ENCODE measurements around the gene RPA1.

RPA1 gene

GRCh38 chr17:1939981-1940809, 110.4 kb downstream of the RPA1 start:
- no peak for TF ChIP-seq CTCF (conservative IDR thresholded peaks at IDR 0.05; ENCODE audit: low read depth, low read length)

GRCh38 chr17:1940810-1941185, 111.0 kb downstream of the RPA1 start:
- TF ChIP-seq CTCF (conservative IDR thresholded peaks at IDR 0.05; ENCODE audit: low read depth, low read length) = no peak
- no peak for DNase-seq (ENCODE audit: low read depth)
- H3K4me3 ChIP-seq (ENCODE audit: low read depth, low read length) = no peak overlapping the region

More at GRCh38 chr17:1939981-1940809, 110.4 kb downstream of the RPA1 start:
- DNase-seq (ENCODE audit: low read depth) = no peak
- no peak overlapping the region for H3K4me3 ChIP-seq (ENCODE audit: low read depth, low read length)

GRCh38 chr17:1941272-1942065, 111.7 kb downstream of the RPA1 start:
- TF ChIP-seq CTCF (conservative IDR thresholded peaks at IDR 0.05; ENCODE audit: low read depth, low read length) = no peak
- H3K4me3 ChIP-seq (ENCODE audit: low read depth, low read length) = no peak overlapping the region
- no peak for DNase-seq (ENCODE audit: low read depth)

- H3K4me3 ChIP-seq (ENCODE audit: low read depth, low read length) = no peak overlapping the region
Measured at GRCh38 chr17:1942066-1942365, 112.2 kb downstream of the RPA1 start.

GRCh38 chr17:1942666-1943435, 113.0 kb downstream of the RPA1 start:
- H3K4me3 ChIP-seq (ENCODE audit: low read depth, low read length) = no peak overlapping the region
- TF ChIP-seq CTCF (conservative IDR thresholded peaks at IDR 0.05; ENCODE audit: low read depth, low read length) = no peak
- DNase-seq (ENCODE audit: low read depth) = no peak

More at GRCh38 chr17:1942066-1942365, 112.2 kb downstream of the RPA1 start:
- TF ChIP-seq CTCF (conservative IDR thresholded peaks at IDR 0.05; ENCODE audit: low read depth, low read length) = no peak
- no peak for DNase-seq (ENCODE audit: low read depth)

- DNase-seq (ENCODE audit: low read depth) = no peak
- no peak for TF ChIP-seq CTCF (conservative IDR thresholded peaks at IDR 0.05; ENCODE audit: low read depth, low read length)
Measured at GRCh38 chr17:1943436-1943831, 113.6 kb downstream of the RPA1 start.

More at GRCh38 chr17:1943436-1943831, 113.6 kb downstream of the RPA1 start:
- no peak overlapping the region for H3K4me3 ChIP-seq (ENCODE audit: low read depth, low read length)

Measured in choroid plexus epithelial cell (primary cell).